SK-N-MC (cell line): Measurements from ENCODE around the gene ZNF181.

Experiments used
- EZH2 ChIP-seq: fragments of 200-600 bp; sonication (generic); IDR thresholded peaks from one replicate; pipeline ENCODE4 v1.6.1; 2017; ENCODE audit warnings: antibody characterized with exemption
- POLR2AphosphoS5 ChIP-seq: IDR thresholded peaks from 2 replicates; pipeline ENCODE4 v1.6.1; 2012; ENCODE audit warnings: mild to moderate bottlenecking, low read depth, low read length, borderline replicate concordance

- TF ChIP-seq POLR2AphosphoS5 (no peak), EZH2 (no peak)
These were observed 32.3 kb downstream of the ZNF181 start for GRCh38 chr19:34766386-34766785.
